ENCODE results near the gene TMEM184A. TPM values are rescaled to one million over a fixed set of nuclear protein-coding genes. Genes with fewer than 3 reads are reported as not detected.

TMEM184A gene
- total RNA-seq, result not detected

GRCh38 chr7:1555813-1556543 lies at the start of gene TMEM184A:
Gene TMEM184A (minus strand): TSS chr7:1556205. CDS start chr7:1555484, 721 bp downstream.
- no peak for FAIRE-seq
- DNase-seq (ENCODE audit: low spot score in 2 of 2), result no peak

- no peak for DNase-seq (ENCODE audit: low spot score in 2 of 2)
- FAIRE-seq, result no peak
Measured at GRCh38 chr7:1604383-1604782, 48.4 kb upstream of the TMEM184A start.

- FAIRE-seq, result no peak
- DNase-seq (ENCODE audit: low spot score in 2 of 2), result no peak
Measured at GRCh38 chr7:1603346-1604225, 47.6 kb upstream of the TMEM184A start.

- DNase-seq (ENCODE audit: low spot score in 2 of 2), result no peak
- FAIRE-seq, result no peak
Measured at GRCh38 chr7:1602386-1602785, 46.4 kb upstream of the TMEM184A start.

GRCh38 chr7:1601956-1602355 lies 46.0 kb upstream of the TMEM184A start:
- DNase-seq (ENCODE audit: low spot score in 2 of 2) (no peak), FAIRE-seq (no peak)

- no peak for DNase-seq (ENCODE audit: low spot score in 2 of 2)
- FAIRE-seq, result no peak
Measured at GRCh38 chr7:1599640-1600395, 43.8 kb upstream of the TMEM184A start.

GRCh38 chr7:1598961-1599639 lies 43.1 kb upstream of the TMEM184A start:
- FAIRE-seq, result no peak

GRCh38 chr7:1598286-1598685 lies 42.3 kb upstream of the TMEM184A start:
- DNase-seq (ENCODE audit: low spot score in 2 of 2) (no peak), FAIRE-seq (no peak)

More at GRCh38 chr7:1598961-1599639, 43.1 kb upstream of the TMEM184A start:
- no peak for DNase-seq (ENCODE audit: low spot score in 2 of 2)

GRCh38 chr7:1597791-1598190 lies 41.8 kb upstream of the TMEM184A start:
- DNase-seq (ENCODE audit: low spot score in 2 of 2) (no peak), FAIRE-seq (no peak)

GRCh38 chr7:1597066-1597760 lies 41.2 kb upstream of the TMEM184A start:
- DNase-seq (ENCODE audit: low spot score in 2 of 2) (no peak), FAIRE-seq (no peak)

GRCh38 chr7:1596181-1597043 lies 40.4 kb upstream of the TMEM184A start:
- no peak for FAIRE-seq
- DNase-seq (ENCODE audit: low spot score in 2 of 2), result no peak

GRCh38 chr7:1595636-1596035 lies 39.6 kb upstream of the TMEM184A start:
- FAIRE-seq, result no peak

GRCh38 chr7:1595027-1595426 lies 39.0 kb upstream of the TMEM184A start:
- FAIRE-seq (no peak), DNase-seq (ENCODE audit: low spot score in 2 of 2) (no peak)

More at GRCh38 chr7:1595636-1596035, 39.6 kb upstream of the TMEM184A start:
- no peak for DNase-seq (ENCODE audit: low spot score in 2 of 2)

GRCh38 chr7:1593904-1594421 lies 38.0 kb upstream of the TMEM184A start:
- no peak for FAIRE-seq
- no peak for DNase-seq (ENCODE audit: low spot score in 2 of 2)

- FAIRE-seq (no peak), DNase-seq (ENCODE audit: low spot score in 2 of 2) (no peak)
Measured at GRCh38 chr7:1593091-1593866, 37.3 kb upstream of the TMEM184A start.

- no peak for FAIRE-seq
- DNase-seq (ENCODE audit: low spot score in 2 of 2), result no peak
Measured at GRCh38 chr7:1592299-1592871, 36.4 kb upstream of the TMEM184A start.

GRCh38 chr7:1591876-1592275 lies 35.9 kb upstream of the TMEM184A start:
- DNase-seq (ENCODE audit: low spot score in 2 of 2), result no peak
- FAIRE-seq, result no peak
